H1 (cell line): ENCODE results near the gene KIF22. TPM values are rescaled to one million over a fixed set of nuclear protein-coding genes. Genes with fewer than 3 reads are reported as not detected.

Experiments
- CTCF ChIA-PET: fragments of 300-600 bp; sonication (Branson Sonifier 250); formaldehyde crosslinking; loops from one replicate; lab custom pipeline; 2021; ENCODE audit not compliant: partially characterized antibody; lab: Charles Lee
- POLR2A ChIA-PET: fragments of 300-600 bp; sonication (Branson Sonifier 250); formaldehyde crosslinking; loops from one replicate; lab custom pipeline; 2021; ENCODE audit warnings: inconsistent platforms; ENCODE audit not compliant: partially characterized antibody; lab: Charles Lee
- DNase-seq, 2 experiments: peaks; one replicate each; pipeline versions ENCODE4 v3.0.0 to v3.0.0-alpha.2; 2010 to 2022; ENCODE audit warnings: low spot score in 2 of 2, low read depth in 1 of 2, mixed read lengths in 1 of 2
- FAIRE-seq: peaks from 2 replicates; lab custom pipeline; 2011; peaks lifted over from hg19 to GRCh38; lab: Jason Lieb, UNC
- H2AFZ ChIP-seq: 2 replicates; pipeline ENCODE4 v1.8.1; 2012; ENCODE audit warnings: low read length, inconsistent platforms
- H2AK5ac ChIP-seq: 2 replicates; pipeline ENCODE4 v1.6.1; 2013; ENCODE audit warnings: low read depth, low read length
- H2BK120ac ChIP-seq: replicated peaks from 2 replicates; pipeline ENCODE3; 2013; ENCODE audit warnings: low read depth, low read length, inconsistent platforms
- H2BK12ac ChIP-seq: 2 replicates; pipeline ENCODE4 v1.6.1; 2013; ENCODE audit warnings: low read depth, low read length
- H2BK15ac ChIP-seq: 2 replicates; pipeline ENCODE4 v1.6.1; 2013; ENCODE audit warnings: low read length
- H2BK20ac ChIP-seq: 2 replicates; pipeline ENCODE4 v1.6.1; 2013; ENCODE audit warnings: low read length
- H2BK5ac ChIP-seq: 2 replicates; pipeline ENCODE4 v1.6.1; 2013; ENCODE audit warnings: low read depth, low read length
- H3K14ac ChIP-seq: 2 replicates; pipeline ENCODE4 v1.6.1; 2013; ENCODE audit warnings: inconsistent platforms; ENCODE audit not compliant: insufficient read length
- H3K18ac ChIP-seq: 2 replicates; pipeline ENCODE4 v1.6.1; 2013; ENCODE audit warnings: low read length; ENCODE audit errors: extremely low read depth
- H3K23ac ChIP-seq: 2 replicates; pipeline ENCODE4 v1.6.1; 2013; ENCODE audit warnings: inconsistent platforms; ENCODE audit not compliant: insufficient read length
- H3K23me2 ChIP-seq: 2 replicates; pipeline ENCODE4 v1.6.1; 2013; ENCODE audit warnings: low read depth, low read length
- H3K27ac ChIP-seq: 2 replicates; pipeline ENCODE4 v1.6.1; 2011; ENCODE audit warnings: low read depth, low read length, inconsistent platforms
- H3K27me3 ChIP-seq, 4 experiments: replicated peaks in 1 of 4; 1 replicate in 1 of 4; 2 replicates in 3 of 4; pipeline versions ENCODE4 v1.6.1 to v1.8.1; 2011 to 2013; ENCODE audit warnings: low read length in 3 of 4, mild to moderate bottlenecking in 3 of 4, inconsistent platforms in 2 of 4, mixed read lengths in 2 of 4, moderate library complexity in 1 of 4; ENCODE audit not compliant: control insufficient read depth in 3 of 4, insufficient read depth in 3 of 4; ENCODE audit errors: extremely low read depth in 1 of 4
- H3K36me3 ChIP-seq, 4 experiments: 2 replicates each; pipeline versions ENCODE4 v1.6.1 to v1.8.1; 2011 to 2013; ENCODE audit warnings: mild to moderate bottlenecking in 4 of 4, low read length in 3 of 4, moderate library complexity in 2 of 4, control low read depth in 1 of 4, inconsistent platforms in 1 of 4; ENCODE audit not compliant: insufficient read depth in 4 of 4, control insufficient read depth in 2 of 4
- H3K4ac ChIP-seq: replicated peaks from 2 replicates; pipeline ENCODE3; 2013; ENCODE audit warnings: low read length, low read depth, mixed read lengths, inconsistent platforms; ENCODE audit not compliant: insufficient read length
- H3K4me1 ChIP-seq, 4 experiments: replicated peaks in 1 of 4; 1 replicate in 1 of 4; 2 replicates in 3 of 4; pipeline versions ENCODE4 v1.6.1 to v1.8.1; 2011 to 2013; ENCODE audit warnings: low read length in 3 of 4, inconsistent platforms in 2 of 4, mixed read lengths in 1 of 4; ENCODE audit not compliant: insufficient read depth in 4 of 4, control insufficient read depth in 3 of 4
- H3K4me2 ChIP-seq, 2 experiments: 2 replicates each; pipeline versions ENCODE4 v1.6.1 to v1.8.1; 2011 to 2013; ENCODE audit warnings: low read depth in 2 of 2, low read length in 2 of 2, control low read depth in 1 of 2, inconsistent platforms in 1 of 2, mild to moderate bottlenecking in 1 of 2; ENCODE audit not compliant: insufficient read depth in 1 of 2
- H3K4me3 ChIP-seq, 4 experiments: fragments of 200-600, 300-600 bp in 1 of 4; sonication (generic), shearing (Covaris generic), sonication (Bioruptor Twin) in 1 of 4; 2 replicates each; pipeline versions ENCODE4 v1.5.1 to v1.8.1; 2011 to 2016; ENCODE audit warnings: low read length in 4 of 4, low read depth in 3 of 4, control low read depth in 2 of 4, inconsistent platforms in 2 of 4, mild to moderate bottlenecking in 2 of 4, mixed read lengths in 1 of 4, moderate library complexity in 1 of 4; ENCODE audit not compliant: insufficient read depth in 2 of 4; ENCODE audit errors: extremely low read depth in 1 of 4
- H3K56ac ChIP-seq: replicated peaks from 2 replicates; pipeline ENCODE3; 2013; ENCODE audit warnings: low read depth, mild to moderate bottlenecking, mixed read lengths, low read length, inconsistent platforms; ENCODE audit not compliant: insufficient read length
- H3K79me1 ChIP-seq: 2 replicates; pipeline ENCODE4 v1.6.1; 2013; ENCODE audit warnings: low read depth, low read length, control low read depth
- H3K79me2 ChIP-seq, 2 experiments: 2 replicates each; pipeline versions ENCODE4 v1.6.1 to v1.8.1; 2012 to 2013; ENCODE audit warnings: low read length in 2 of 2, mild to moderate bottlenecking in 2 of 2, inconsistent platforms in 1 of 2; ENCODE audit not compliant: insufficient read depth in 2 of 2, control insufficient read depth in 1 of 2
- H3K9ac ChIP-seq, 4 experiments: replicated peaks in 1 of 4; 1 replicate in 1 of 4; 2 replicates in 3 of 4; pipeline versions ENCODE4 v1.6.1 to v1.8.1; 2011 to 2013; ENCODE audit warnings: low read depth in 3 of 4, low read length in 3 of 4, control low read depth in 2 of 4, mild to moderate bottlenecking in 2 of 4, moderate library complexity in 2 of 4, inconsistent platforms in 1 of 4; ENCODE audit errors: extremely low read depth in 1 of 4
- H3K9me3 ChIP-seq, 2 experiments: 2 replicates each; pipeline versions ENCODE4 v1.6.1 to v1.8.1; 2012 to 2013; ENCODE audit warnings: mild to moderate bottlenecking in 2 of 2, moderate library complexity in 2 of 2, control low read depth in 1 of 2, inconsistent platforms in 1 of 2, low read depth in 1 of 2, low read length in 1 of 2, mixed read lengths in 1 of 2; ENCODE audit not compliant: insufficient read depth in 2 of 2
- H4K20me1 ChIP-seq, 2 experiments: replicated peaks in 1 of 2; 2 replicates each; pipeline versions ENCODE3 to v1.8.1; 2011 to 2013; ENCODE audit warnings: inconsistent platforms in 2 of 2, low read length in 2 of 2, mild to moderate bottlenecking in 1 of 2; ENCODE audit not compliant: insufficient read depth in 2 of 2, control insufficient read depth in 1 of 2
- H4K5ac ChIP-seq: 2 replicates; pipeline ENCODE4 v1.6.1; 2013; ENCODE audit warnings: low read length, low read depth, mixed read lengths, inconsistent platforms; ENCODE audit not compliant: insufficient read length
- H4K8ac ChIP-seq: 2 replicates; pipeline ENCODE4 v1.8.0; 2013; ENCODE audit warnings: mild to moderate bottlenecking, moderate library complexity, low read length, inconsistent platforms; ENCODE audit not compliant: insufficient read depth; ENCODE audit errors: extremely low read depth
- H4K91ac ChIP-seq: replicated peaks from 2 replicates; pipeline ENCODE3; 2013; ENCODE audit warnings: low read length, mixed read lengths, inconsistent platforms; ENCODE audit not compliant: insufficient read length
- BRCA1 ChIP-seq: IDR thresholded peaks from 2 replicates; pipeline ENCODE4 v1.6.1; 2012; ENCODE audit warnings: low read depth, low read length, improper control_type of control experiment
- CBX8 ChIP-seq: fragments of 300-800, 300-1000 bp; sonication (generic); IDR thresholded peaks from 2 replicates; pipeline ENCODE4 v1.7.1; 2016; ENCODE audit warnings: low read depth, low read length, borderline replicate concordance
- EGR1 ChIP-seq: IDR thresholded peaks from 2 replicates; pipeline ENCODE4 v1.6.1; 2011; ENCODE audit warnings: low read depth, low read length, borderline replicate concordance
- GTF2F1 ChIP-seq: IDR thresholded peaks from 2 replicates; pipeline ENCODE4 v1.6.1; 2012; ENCODE audit warnings: low read depth, low read length, improper control_type of control experiment, borderline replicate concordance
- JUND ChIP-seq: IDR thresholded peaks from 2 replicates; pipeline ENCODE4 v1.6.1; 2011; ENCODE audit warnings: mild to moderate bottlenecking, improper control_type of control experiment, low read length
- KDM1A ChIP-seq: fragments of 200-600, 300-600 bp; sonication (generic); IDR thresholded peaks from 2 replicates; pipeline ENCODE4 v1.7.1; 2016; ENCODE audit warnings: mild to moderate bottlenecking, low read length, borderline replicate concordance
- KDM4A ChIP-seq: IDR thresholded peaks from one replicate; pipeline ENCODE4 v1.7.1; 2012; ENCODE audit warnings: low read depth, mild to moderate bottlenecking, moderate library complexity, low read length, inconsistent platforms; ENCODE audit not compliant: severe bottlenecking
- MAFK ChIP-seq: IDR thresholded peaks from 2 replicates; pipeline ENCODE4 v1.6.1; 2012; ENCODE audit warnings: low read depth, mild to moderate bottlenecking, improper control_type of control experiment, low read length
- RBBP5 ChIP-seq: IDR thresholded peaks from 2 replicates; pipeline ENCODE4 v1.7.1; 2012; ENCODE audit warnings: low read depth, mild to moderate bottlenecking, inconsistent platforms, low read length, moderate library complexity, borderline replicate concordance
- RXRA ChIP-seq: IDR thresholded peaks from 2 replicates; pipeline ENCODE4 v1.6.1; 2011; ENCODE audit warnings: low read depth, mild to moderate bottlenecking, low read length, moderate library complexity; ENCODE audit not compliant: insufficient read depth
- SAP30 ChIP-seq: fragments of 300-600 bp; sonication (generic); IDR thresholded peaks from 2 replicates; pipeline ENCODE4 v1.7.1; 2012; ENCODE audit warnings: low read length, moderate library complexity, mild to moderate bottlenecking, inconsistent platforms; ENCODE audit not compliant: insufficient read depth, insufficient replicate concordance
- SIRT6 ChIP-seq: IDR thresholded peaks from one replicate; pipeline ENCODE4 v1.7.1; 2012; ENCODE audit warnings: low read length, inconsistent platforms
- SP2 ChIP-seq: IDR thresholded peaks from 2 replicates; pipeline ENCODE4 v1.6.1; 2012; ENCODE audit warnings: mild to moderate bottlenecking, low read length, inconsistent platforms
- SRF ChIP-seq: IDR thresholded peaks from 2 replicates; pipeline ENCODE4 v1.6.1; 2011; ENCODE audit warnings: mild to moderate bottlenecking, low read depth, low read length, moderate library complexity
- ZNF274 ChIP-seq: IDR thresholded peaks from 2 replicates; pipeline ENCODE4 v1.7.0; 2012; ENCODE audit warnings: low read length, borderline replicate concordance; ENCODE audit errors: extremely low read depth
- WGBS, 2 experiments: shearing (Covaris generic) in 1 of 2; methylation state at CpG; one replicate each; pipeline versions ENCODE4 v1.1.6 to v1.1.7; 2013 to 2015; ENCODE audit warnings: low lambda C conversion rate in 2 of 2, mixed read lengths in 2 of 2, inconsistent platforms in 1 of 2, low coverage in 1 of 2, missing lambda C conversion rate in 1 of 2; ENCODE audit not compliant: insufficient replicate concordance in 2 of 2, insufficient coverage in 1 of 2, insufficient read length in 1 of 2; ENCODE audit errors: extremely low coverage in 1 of 2, missing lambda C conversion rate in 1 of 2; 5-methylcytosine and 5-hydroxymethylcytosine counted together
- polyA plus RNA-seq, 7 experiments: library from polyadenylated mRNA; depleted of rRNA in 3 of 7; stranded (reverse) in 5 of 7; unstranded in 2 of 7; fragments of >200 nt in 5 of 7; fragments of 200-250 nt in 2 of 7; gene quantifications; 1 replicate in 5 of 7; 2 replicates in 1 of 7; 4 replicates in 1 of 7; pipeline versions ENCODE4 v1.2.1 to v1.2.3, GENCODE V29; 2011 to 2013; ENCODE audit warnings: missing spikeins in 2 of 7, mixed read lengths in 2 of 7
- total RNA-seq: library from RNA; stranded (reverse); fragmentation: NEBNext Ultra II Directional; extraction: Animal tissue kit (Norgen Biotek cat#: 25700); gene quantifications from 2 replicates; pipeline ENCODE4 v1.2.1, GENCODE V29; 2021

Gene KIF22
- total and polyA plus RNA-seq, 2 of the 8 experiments (the other 6 are each of a cell fraction or from before 2014, with no cell fraction given), result 139 to 142 TPM

- Histone ChIP-seq H3K18ac (no peak overlapping the region), H4K8ac (no peak overlapping the region), H3K27ac (no peak overlapping the region), H2AFZ (no peak overlapping the region), H2BK12ac (no peak overlapping the region), H4K5ac (no peak overlapping the region), H3K36me3 (no peaks in the 10 kb centered on the region), H3K23ac (no peak overlapping the region), H3K4ac (no peak overlapping the region), H3K27me3 (no peaks in the 10 kb centered on the region), H3K79me2 (no peaks in the 10 kb centered on the region), H3K4me3 (no peak overlapping the region), H2BK15ac (no peak overlapping the region), H3K9me3 (no peaks in the 10 kb centered on the region), H3K14ac (no peak overlapping the region), H2BK120ac (no peak overlapping the region), H3K4me1 (no peaks in the 10 kb centered on the region), H2BK5ac (no peak overlapping the region), H3K4me2 (no peak overlapping the region), H3K56ac (no peak overlapping the region), H4K20me1 (no peaks in the 10 kb centered on the region), H3K23me2 (no peaks in the 10 kb centered on the region), H3K79me1 (no peaks in the 10 kb centered on the region), H2AK5ac (no peak overlapping the region), H4K91ac (no peak overlapping the region), H3K9ac (no peak overlapping the region), H2BK20ac (no peak overlapping the region)
- DNase-seq (no peak), FAIRE-seq (no peak)
- 90% methylated on average over 1 of the region's 1 CpG; no CpG with 5 or more reads in 1 of the 2 experiments for WGBS, 2 experiments
- ChIA-PET CTCF (interaction anchor here (0.6 to 7.0 kb wide), 9 partner anchors 9 to 98 kb away, joined by 3 to 29 read pairs (median 3); no protein-coding TSS in a partner anchor), POLR2A (interaction anchor here (0.6 to 3.6 kb wide), 7 partner anchors 10 to 45 kb away, joined by 3 to 17 read pairs (median 5); partner anchors contain the start of genes C16orf54 and KIF22)
- TF ChIP-seq SRF, result no peak
- TF ChIP-seq MAFK, result no peak
- TF ChIP-seq SAP30, result no peak
- TF ChIP-seq GTF2F1, result no peak
- no peak for TF ChIP-seq SP2
- TF ChIP-seq ZNF274, result no peak
- no peak for TF ChIP-seq KDM1A
- no peak for TF ChIP-seq JUND
- TF ChIP-seq KDM4A, result no peak
- no peak for TF ChIP-seq SIRT6
- no peak for TF ChIP-seq CBX8
- TF ChIP-seq BRCA1, result no peak
- no peak for TF ChIP-seq RXRA
- no peak for TF ChIP-seq RBBP5
- no peak for TF ChIP-seq EGR1
Measured at GRCh38 chr16:29756654-29757053, 33.9 kb upstream of the KIF22 start.
